Neural cell (in vitro differentiated cells): ENCODE measurements around the gene PCBP4. TPM values are rescaled to one million over a fixed set of nuclear protein-coding genes. Genes with fewer than 3 reads are reported as not detected.

Experiments used
- H2AFZ ChIP-seq: fragments of 200-600, 300-800 bp; sonication (generic), shearing (Covaris generic); 2 replicates; pipeline ENCODE4 v1.6.0; 2014; ENCODE audit warnings: low read depth, mild to moderate bottlenecking, antibody characterized with exemption, low read length, moderate library complexity
- H3F3A ChIP-seq: fragments of 200-600 bp; shearing (Covaris generic); 2 replicates; pipeline ENCODE4 v1.6.1; 2016; ENCODE audit warnings: mild to moderate bottlenecking, moderate library complexity, mixed read lengths, antibody characterized with exemption, low read length; ENCODE audit not compliant: insufficient read depth, poor library complexity, severe bottlenecking
- H3K27ac ChIP-seq: fragments of 200-600, 300-800 bp; sonication (generic), shearing (Covaris generic); 2 replicates; pipeline ENCODE4 v1.5.1; 2014; ENCODE audit warnings: mild to moderate bottlenecking, low read length, moderate library complexity
- H3K27me3 ChIP-seq: fragments of 300-800, 200-600 bp; sonication (generic), shearing (Covaris generic); 2 replicates; pipeline ENCODE4 v1.6.0; 2014; ENCODE audit warnings: mild to moderate bottlenecking, low read depth, low read length, moderate library complexity; ENCODE audit not compliant: insufficient read depth
- H3K36me3 ChIP-seq: fragments of 300-800, 200-600 bp; sonication (generic), shearing (Covaris generic); 2 replicates; pipeline ENCODE4 v1.5.1; 2014; ENCODE audit warnings: mild to moderate bottlenecking, antibody characterized with exemption, low read length, moderate library complexity; ENCODE audit not compliant: insufficient read depth
- H3K4me2 ChIP-seq: fragments of 300-800, 200-600 bp; sonication (generic), shearing (Covaris generic); 2 replicates; pipeline ENCODE4 v1.6.0; 2014; ENCODE audit warnings: mild to moderate bottlenecking, low read length
- H3K4me3 ChIP-seq: fragments of 300-800, 200-600 bp; sonication (generic), shearing (Covaris generic); 2 replicates; pipeline ENCODE4 v1.5.1; 2014; ENCODE audit warnings: mild to moderate bottlenecking, low read length, moderate library complexity
- H3K79me2 ChIP-seq: fragments of 200-600 bp; shearing (Covaris generic); replicated peaks from 2 replicates; pipeline ENCODE4 v1.6.0; 2014; ENCODE audit warnings: mild to moderate bottlenecking, low read length, moderate library complexity; ENCODE audit not compliant: insufficient read depth
- H3K9ac ChIP-seq: fragments of 300-800, 200-600 bp; sonication (generic), shearing (Covaris generic); 2 replicates; pipeline ENCODE4 v1.6.1; 2016; ENCODE audit warnings: mild to moderate bottlenecking, low read length, mixed read lengths
- H3K9me2 ChIP-seq: fragments of 200-600 bp; shearing (Covaris generic); 2 replicates; pipeline ENCODE4 v1.6.1; 2016; ENCODE audit warnings: mild to moderate bottlenecking, low read length, mixed read lengths; ENCODE audit not compliant: insufficient read depth
- H3K9me3 ChIP-seq: fragments of 200-600, 300-800 bp; sonication (generic), shearing (Covaris generic); 2 replicates; pipeline ENCODE4 v1.6.1; 2016; ENCODE audit warnings: mild to moderate bottlenecking, mixed run types, low read length, moderate library complexity, mixed read lengths
- H4K20me1 ChIP-seq: fragments of 200-600 bp; shearing (Covaris generic); 2 replicates; pipeline ENCODE4 v1.6.1; 2016; ENCODE audit warnings: mild to moderate bottlenecking, mixed run types; ENCODE audit not compliant: insufficient read depth
- CTCF ChIP-seq: fragments of 450-650 bp; IDR thresholded peaks from 2 replicates; pipeline ENCODE4 v1.5.1; 2014; ENCODE audit warnings: antibody characterized with exemption, mild to moderate bottlenecking, moderate library complexity; ENCODE audit not compliant: poor library complexity, severe bottlenecking
- EP300 ChIP-seq: fragments of 450-650 bp; conservative IDR thresholded peaks from 2 replicates; pipeline ENCODE4 v1.6.1; 2014; ENCODE audit warnings: antibody characterized with exemption, mild to moderate bottlenecking, moderate library complexity; ENCODE audit not compliant: poor library complexity, severe bottlenecking
- EZH2 ChIP-seq: fragments of 200-600, 300-800 bp; shearing (Covaris generic), sonication (generic); IDR thresholded peaks from 2 replicates; pipeline ENCODE4 v1.6.1; 2014; ENCODE audit warnings: antibody characterized with exemption, low read length, borderline replicate concordance, mild to moderate bottlenecking; ENCODE audit not compliant: insufficient read depth, poor library complexity, severe bottlenecking
- MXI1 ChIP-seq: fragments of 450-650 bp; conservative IDR thresholded peaks from 2 replicates; pipeline ENCODE4 v1.6.1; 2014; ENCODE audit warnings: antibody characterized with exemption, mild to moderate bottlenecking; ENCODE audit not compliant: poor library complexity, severe bottlenecking
- POLR2AphosphoS5 ChIP-seq: IDR thresholded peaks from 2 replicates; pipeline ENCODE4 v1.6.1; 2012
- RAD21 ChIP-seq: fragments of 450-650 bp; conservative IDR thresholded peaks from 2 replicates; pipeline ENCODE4 v1.6.1; 2014; ENCODE audit warnings: antibody characterized with exemption, mild to moderate bottlenecking, moderate library complexity
- REST ChIP-seq: IDR thresholded peaks from 2 replicates; pipeline ENCODE4 v1.6.1; 2012; ENCODE audit warnings: borderline replicate concordance
- SMC3 ChIP-seq: fragments of 450-650 bp; conservative IDR thresholded peaks from 2 replicates; pipeline ENCODE4 v1.6.1; 2014; ENCODE audit warnings: antibody characterized with exemption, mild to moderate bottlenecking, moderate library complexity; ENCODE audit not compliant: poor library complexity
- TAF1 ChIP-seq: IDR thresholded peaks from 2 replicates; pipeline ENCODE4 v1.6.1; 2012; ENCODE audit warnings: low read depth
- polyA plus RNA-seq: library from polyadenylated mRNA; depleted of rRNA; stranded (reverse); fragments of >200 nt; gene quantifications from 2 replicates; pipeline ENCODE4 v1.2.3, GENCODE V29; 2014

Gene PCBP4
- polyA plus RNA-seq, 1 donor from 2014 or later, result 251 TPM

- Histone ChIP-seq H3K27ac (no peak overlapping the region), H3K79me2 (no peaks in the 10 kb centered on the region)
Observed at GRCh38 chr3:51978143-51978502, 10.9 kb upstream of the PCBP4 start.

GRCh38 chr3:51977446-51978142 lies 10.3 kb upstream of the PCBP4 start:
- H4K20me1 ChIP-seq, result no peaks in the 10 kb centered on the region
- no peaks in the 10 kb centered on the region for H3K9me3 ChIP-seq
- no peak overlapping the region for H3K4me3 ChIP-seq
- no peak overlapping the region for H3K4me2 ChIP-seq
- H3K27ac ChIP-seq, result no peak overlapping the region
- H3K27me3 ChIP-seq, result no peaks in the 10 kb centered on the region
- H3F3A ChIP-seq, result no peaks in the 10 kb centered on the region
- no peak overlapping the region for H2AFZ ChIP-seq
- no peak for TF ChIP-seq TAF1
- no peak for TF ChIP-seq EZH2
- TF ChIP-seq POLR2AphosphoS5, result no peak
- TF ChIP-seq RAD21, result no peak
- TF ChIP-seq SMC3, result no peak
- no peak for TF ChIP-seq MXI1
- TF ChIP-seq CTCF, result no peak
- TF ChIP-seq REST, result no peak
- TF ChIP-seq EP300, result no peak
- H3K9ac ChIP-seq, result no peak overlapping the region
- no peaks in the 10 kb centered on the region for H3K9me2 ChIP-seq
- H3K36me3 ChIP-seq, result no peaks in the 10 kb centered on the region
- H3K79me2 ChIP-seq, result no peaks in the 10 kb centered on the region

More at GRCh38 chr3:51978143-51978502, 10.9 kb upstream of the PCBP4 start:
- no peaks in the 10 kb centered on the region for H4K20me1 ChIP-seq
- H3K4me3 ChIP-seq, result no peak overlapping the region
- no peak overlapping the region for H2AFZ ChIP-seq
- H3K9me2 ChIP-seq, result no peaks in the 10 kb centered on the region
- no peaks in the 10 kb centered on the region for H3K9me3 ChIP-seq
- H3K9ac ChIP-seq, result no peak overlapping the region
- H3F3A ChIP-seq, result no peaks in the 10 kb centered on the region
- no peaks in the 10 kb centered on the region for H3K36me3 ChIP-seq
- H3K4me2 ChIP-seq, result no peak overlapping the region
- no peaks in the 10 kb centered on the region for H3K27me3 ChIP-seq
- TF ChIP-seq MXI1, result no peak
